GM18519 (cell line): Measurements from ENCODE around the gene SMCO3.
"Not testable (repeated sequence)": the region's sequence is repeated elsewhere in the genome, so short reads cannot be mapped to it uniquely, and the experiment has no call there.

Experiments
- ATAC-seq: cut with Tn5 transposase; IDR thresholded peaks from one replicate; pipeline ENCODE4 v1.9.1; 2021; ENCODE audit warnings: mild to moderate bottlenecking, moderate library complexity; ENCODE audit not compliant: unreplicated experiment, low FRiP score

SMCO3 gene

GRCh38 chr12:14776236-14776961 lies 37.6 kb downstream of the SMCO3 start:
- ATAC-seq, result no peak

- ATAC-seq, result no peak
These were observed 38.4 kb downstream of the SMCO3 start for GRCh38 chr12:14775636-14775980.

GRCh38 chr12:14774906-14775635 lies 38.9 kb downstream of the SMCO3 start:
- ATAC-seq, result no peak

- peak; percentile 50 for ATAC-seq
These were observed 39.7 kb downstream of the SMCO3 start for GRCh38 chr12:14774074-14774905.

GRCh38 chr12:14773685-14774073 lies 40.3 kb downstream of the SMCO3 start:
- ATAC-seq, result peak; percentile 9

- ATAC-seq, result no peak
These were observed 41.0 kb downstream of the SMCO3 start for GRCh38 chr12:14772946-14773345.

- ATAC-seq, result no peak
These were observed 42.3 kb downstream of the SMCO3 start for GRCh38 chr12:14771651-14772137.

GRCh38 chr12:14770496-14771461 lies 43.2 kb downstream of the SMCO3 start:
- ATAC-seq, result peak; percentile 19

GRCh38 chr12:14769969-14770495 lies 44.0 kb downstream of the SMCO3 start:
- peak; percentile 26 for ATAC-seq

- peak; percentile 0 for ATAC-seq
These were observed 44.5 kb downstream of the SMCO3 start for GRCh38 chr12:14769466-14769968.

- ATAC-seq, result no peak
These were observed 45.1 kb downstream of the SMCO3 start for GRCh38 chr12:14768823-14769405.

GRCh38 chr12:14767617-14768016 lies 46.4 kb downstream of the SMCO3 start:
- no peak for ATAC-seq

GRCh38 chr12:14766649-14767215 lies 47.2 kb downstream of the SMCO3 start:
- ATAC-seq, result no peak

- ATAC-seq, result not testable (repeated sequence)
These were observed 48.0 kb downstream of the SMCO3 start for GRCh38 chr12:14766020-14766419.

- no peak for ATAC-seq
These were observed 48.6 kb downstream of the SMCO3 start for GRCh38 chr12:14765398-14765797.

- not testable (repeated sequence) for ATAC-seq
These were observed 54.2 kb downstream of the SMCO3 start for GRCh38 chr12:14759711-14760280.

GRCh38 chr12:14756334-14757143 lies 57.4 kb downstream of the SMCO3 start:
- no peak for ATAC-seq
